AG08395 (cell line): Measurements from ENCODE around the gene ENTPD6.
"Not testable (repeated sequence)": the region's sequence is repeated elsewhere in the genome, so short reads cannot be mapped to it uniquely, and the experiment has no call there.

Experiments
- DNase-seq: peaks from one replicate; pipeline ENCODE4 v3.0.0; 2012; ENCODE audit warnings: mixed read lengths, low spot score

Gene ENTPD6

GRCh38 chr20:25223765-25224720, 28.5 kb downstream of the ENTPD6 start:
- no peak for DNase-seq

DNA sequence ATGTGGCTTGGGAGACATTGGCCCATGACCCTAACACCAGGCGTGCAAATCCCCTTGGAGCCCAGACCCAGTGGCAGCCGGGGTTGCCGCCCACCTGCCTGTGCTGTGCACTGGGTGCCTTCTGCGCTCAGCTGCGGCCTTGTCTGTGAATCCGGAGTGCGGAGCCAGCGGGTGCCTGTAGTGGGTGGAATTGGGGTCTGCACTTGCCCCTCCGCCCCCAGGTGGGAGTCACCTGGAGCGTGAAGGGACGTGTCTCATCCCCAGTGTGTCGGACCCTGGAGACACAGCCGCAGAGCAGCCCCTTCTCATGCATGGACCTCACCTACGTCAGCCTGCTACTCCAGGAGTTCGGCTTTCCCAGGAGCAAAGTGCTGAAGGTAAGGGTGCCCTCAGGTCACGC, 29.4 kb downstream of the ENTPD6 start:
- DNase-seq, result no peak

GRCh38 chr20:25225642-25226432, 30.3 kb downstream of the ENTPD6 start:
- DNase-seq, result no peak

DNA sequence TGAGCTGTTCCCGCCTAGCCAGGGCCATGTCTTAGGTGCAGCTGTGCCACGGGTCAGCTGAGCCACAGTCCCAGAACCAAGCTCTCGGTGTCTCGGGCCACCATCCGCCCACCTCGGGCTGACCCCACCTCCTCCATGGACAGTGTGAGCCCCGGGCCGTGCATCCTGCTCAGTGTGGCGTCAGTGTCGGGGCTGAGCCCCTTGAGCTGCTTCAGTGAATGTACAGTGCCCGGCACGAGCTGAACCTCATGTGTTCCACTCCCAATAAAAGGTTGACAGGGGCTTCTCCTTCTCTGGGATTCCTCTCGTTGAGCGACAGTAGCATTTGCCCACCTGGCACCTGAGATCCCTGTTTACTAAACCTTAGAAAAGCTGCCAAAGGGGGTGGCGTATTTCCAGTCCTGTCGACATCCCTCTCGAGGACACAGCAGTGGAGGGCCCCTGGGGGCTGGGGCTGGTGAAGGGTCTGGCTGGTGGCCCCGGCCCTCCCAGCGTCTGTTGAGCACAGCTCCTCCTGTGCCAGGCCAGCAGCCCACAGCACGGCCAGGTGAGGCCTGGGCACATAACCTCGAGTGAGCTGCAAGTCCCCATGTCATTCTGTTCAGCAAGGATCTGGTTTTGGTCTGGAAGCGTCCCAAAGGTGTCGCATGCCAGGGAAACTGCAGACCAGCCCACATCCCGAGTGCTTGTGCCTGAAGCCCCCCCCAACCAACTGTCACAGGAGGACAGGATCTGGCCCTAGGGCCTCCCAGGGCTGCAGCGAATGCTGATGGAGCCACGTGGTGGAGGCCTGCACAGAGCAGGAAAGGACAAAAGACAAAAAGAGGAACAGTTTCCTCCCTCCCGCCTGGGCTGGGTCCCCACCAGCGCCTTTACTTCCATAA, 31.2 kb downstream of the ENTPD6 start:
- DNase-seq, result no peak

DNA sequence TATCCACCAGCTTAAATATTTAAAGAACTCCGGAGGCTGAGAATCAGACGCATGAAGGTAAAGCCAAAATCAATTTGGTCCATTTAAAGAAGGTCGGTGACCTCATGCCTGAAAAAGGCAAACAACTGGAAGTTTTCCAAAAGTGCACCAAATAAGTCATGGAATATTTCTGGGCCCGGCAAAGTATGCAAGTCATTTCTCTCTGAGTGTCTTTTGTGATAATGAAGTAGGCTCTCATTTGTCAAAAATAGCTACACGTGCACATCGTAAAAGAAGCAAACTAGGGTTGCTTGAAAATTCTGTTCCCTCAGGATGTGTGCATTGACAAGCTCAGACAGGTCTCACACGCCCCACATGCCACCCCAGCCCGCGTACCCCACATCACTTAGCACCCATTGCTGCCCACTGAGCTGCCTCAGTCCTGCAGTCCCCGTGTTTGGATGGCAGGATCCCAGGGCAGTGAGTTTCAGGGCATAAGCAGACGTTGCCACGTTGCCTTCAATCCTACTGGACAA, 31.9 kb downstream of the ENTPD6 start:
- DNase-seq, result peak; percentile 71

DNA sequence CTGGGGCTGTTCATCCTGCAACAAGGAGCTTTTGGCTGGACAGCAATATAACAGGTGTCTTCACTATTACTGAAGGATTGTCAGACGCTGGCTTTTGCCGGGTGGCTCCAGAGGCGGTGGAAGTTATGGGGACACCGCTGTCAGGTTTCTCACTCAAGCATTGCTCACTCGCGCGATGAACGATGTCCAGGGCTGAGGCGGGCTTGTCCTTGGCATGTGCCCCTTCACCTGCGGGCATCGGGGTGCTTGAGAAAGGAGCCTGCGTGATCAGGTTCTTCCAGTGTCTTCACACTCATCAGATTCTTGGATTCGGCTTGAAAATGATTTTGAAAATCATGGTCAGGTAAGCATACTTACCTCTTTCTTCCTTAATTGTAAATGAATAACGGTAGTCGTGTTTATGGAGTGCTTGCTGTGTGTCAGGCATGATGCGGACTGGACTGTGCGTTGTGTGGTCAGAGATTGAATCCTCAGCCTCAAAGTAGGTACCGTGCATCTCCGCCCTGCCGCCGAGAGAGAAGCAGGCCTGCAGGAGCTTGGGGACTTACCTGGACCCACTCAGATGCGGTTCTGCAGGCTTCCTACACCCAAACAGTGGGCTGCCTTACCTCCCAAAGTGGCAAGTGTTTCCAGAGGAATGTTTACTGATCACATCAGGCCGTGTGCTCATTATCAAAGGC, 34.1 kb downstream of the ENTPD6 start:
- no peak for DNase-seq

DNA sequence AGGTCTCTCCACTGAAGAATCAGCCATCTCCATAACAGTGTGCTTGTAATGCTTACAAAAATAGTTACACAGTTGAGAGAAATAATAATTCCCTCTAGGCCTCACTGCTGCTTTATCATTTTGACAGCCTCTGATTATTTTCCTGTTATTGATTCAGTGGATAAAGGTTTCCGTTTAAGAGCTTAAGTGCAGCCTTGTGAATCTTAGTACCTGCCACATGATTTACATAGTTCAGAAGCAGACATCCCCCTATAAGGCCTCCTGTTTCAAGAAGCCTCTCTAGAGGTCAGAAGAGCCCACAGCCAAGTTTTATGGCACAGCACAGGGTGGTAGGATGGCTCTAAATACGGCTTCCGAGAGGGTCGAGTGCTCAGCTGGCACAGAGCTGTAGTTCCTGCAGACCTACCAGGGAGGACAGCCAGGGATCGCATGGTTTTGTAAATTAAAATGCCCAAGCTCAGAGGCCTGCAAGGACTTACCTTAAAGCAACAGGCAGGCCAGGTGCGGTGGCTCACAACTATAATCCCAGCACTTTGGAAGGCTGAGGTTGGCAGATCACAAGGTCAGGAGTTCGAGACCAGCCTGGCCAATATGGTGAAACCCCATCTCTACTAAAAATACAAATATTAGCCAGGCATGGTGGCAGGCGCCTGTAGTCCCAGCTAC, 34.8 kb downstream of the ENTPD6 start:
- no peak for DNase-seq

- peak; percentile 25 for DNase-seq
Observed at GRCh38 chr20:25233016-25233772, 37.7 kb downstream of the ENTPD6 start.

DNA sequence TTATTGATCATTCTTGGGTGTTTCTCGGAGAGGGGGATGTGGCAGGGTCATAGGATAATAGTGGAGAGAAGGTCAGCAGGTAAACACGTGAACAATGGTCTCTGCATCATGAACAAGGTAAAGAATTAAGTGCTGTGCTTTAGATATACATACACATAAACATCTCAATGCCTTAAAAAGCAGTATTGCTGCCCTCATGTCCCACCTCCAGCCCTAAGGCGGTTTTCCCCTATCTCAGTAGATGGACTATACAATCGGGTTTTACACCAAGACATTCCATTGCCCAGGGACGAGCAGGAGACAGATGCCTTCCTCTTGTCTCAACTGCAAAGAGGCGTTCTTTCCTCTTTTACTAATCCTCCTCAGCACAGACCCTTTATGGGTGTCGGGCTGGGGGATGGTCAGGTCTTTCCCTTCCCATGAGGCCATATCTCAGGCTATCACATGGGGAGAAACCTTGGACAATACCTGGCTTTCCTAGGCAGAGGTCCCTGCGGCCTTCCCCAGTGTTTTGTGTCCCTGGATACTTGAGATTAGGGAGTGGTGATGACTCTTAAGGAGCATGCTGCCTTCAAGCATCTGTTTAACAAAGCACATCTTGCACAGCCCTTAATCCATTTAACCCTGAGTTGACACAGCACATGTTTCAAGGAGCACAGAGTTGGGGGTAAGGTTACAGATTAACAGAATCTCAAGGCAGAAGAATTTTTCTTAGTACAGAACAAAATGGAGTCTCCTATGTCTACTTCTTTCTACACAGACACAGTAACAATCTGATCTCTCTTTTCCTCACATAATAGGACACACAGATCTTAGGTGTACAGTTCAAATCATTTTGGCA, 38.7 kb downstream of the ENTPD6 start:
- not testable (repeated sequence) for DNase-seq

- no peak for DNase-seq
Observed at GRCh38 chr20:25236450-25237304, 41.2 kb downstream of the ENTPD6 start.

DNA sequence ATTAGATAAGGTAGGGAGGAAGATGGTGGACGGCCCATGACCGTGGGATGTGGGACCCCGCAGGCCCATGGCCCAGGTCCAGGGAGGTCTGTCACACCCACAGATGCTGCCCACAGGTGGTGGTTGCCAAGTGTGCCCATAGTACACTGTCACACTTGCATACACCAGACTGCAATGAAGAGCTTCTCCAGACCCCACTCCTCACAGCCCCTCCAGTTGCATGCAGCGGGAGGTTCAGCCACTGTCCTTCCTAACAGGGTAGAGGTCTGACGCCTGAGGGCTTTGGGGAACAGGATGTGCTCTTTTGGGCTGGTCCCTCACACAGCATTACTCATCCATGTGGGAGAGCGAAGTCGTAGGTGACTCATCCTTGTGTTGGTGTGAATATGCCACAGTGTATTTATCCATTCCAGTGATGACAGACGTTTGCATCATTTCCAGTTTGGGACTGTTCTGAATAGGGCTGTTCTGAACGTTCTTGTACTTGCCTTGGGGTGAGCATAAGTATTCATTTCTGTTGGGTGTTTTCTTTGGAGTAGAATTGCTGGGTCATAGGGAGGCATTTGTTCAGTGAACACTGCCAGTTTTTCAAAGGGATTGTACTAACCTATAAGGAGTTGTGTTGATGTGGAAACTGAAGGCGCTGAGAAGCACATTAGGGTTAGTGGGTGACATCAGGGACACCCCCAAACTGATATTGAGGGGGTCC, 42.3 kb downstream of the ENTPD6 start:
- DNase-seq, result peak; percentile 97

GRCh38 chr20:25238319-25239037, 43.0 kb downstream of the ENTPD6 start:
- peak; percentile 33 for DNase-seq

DNA sequence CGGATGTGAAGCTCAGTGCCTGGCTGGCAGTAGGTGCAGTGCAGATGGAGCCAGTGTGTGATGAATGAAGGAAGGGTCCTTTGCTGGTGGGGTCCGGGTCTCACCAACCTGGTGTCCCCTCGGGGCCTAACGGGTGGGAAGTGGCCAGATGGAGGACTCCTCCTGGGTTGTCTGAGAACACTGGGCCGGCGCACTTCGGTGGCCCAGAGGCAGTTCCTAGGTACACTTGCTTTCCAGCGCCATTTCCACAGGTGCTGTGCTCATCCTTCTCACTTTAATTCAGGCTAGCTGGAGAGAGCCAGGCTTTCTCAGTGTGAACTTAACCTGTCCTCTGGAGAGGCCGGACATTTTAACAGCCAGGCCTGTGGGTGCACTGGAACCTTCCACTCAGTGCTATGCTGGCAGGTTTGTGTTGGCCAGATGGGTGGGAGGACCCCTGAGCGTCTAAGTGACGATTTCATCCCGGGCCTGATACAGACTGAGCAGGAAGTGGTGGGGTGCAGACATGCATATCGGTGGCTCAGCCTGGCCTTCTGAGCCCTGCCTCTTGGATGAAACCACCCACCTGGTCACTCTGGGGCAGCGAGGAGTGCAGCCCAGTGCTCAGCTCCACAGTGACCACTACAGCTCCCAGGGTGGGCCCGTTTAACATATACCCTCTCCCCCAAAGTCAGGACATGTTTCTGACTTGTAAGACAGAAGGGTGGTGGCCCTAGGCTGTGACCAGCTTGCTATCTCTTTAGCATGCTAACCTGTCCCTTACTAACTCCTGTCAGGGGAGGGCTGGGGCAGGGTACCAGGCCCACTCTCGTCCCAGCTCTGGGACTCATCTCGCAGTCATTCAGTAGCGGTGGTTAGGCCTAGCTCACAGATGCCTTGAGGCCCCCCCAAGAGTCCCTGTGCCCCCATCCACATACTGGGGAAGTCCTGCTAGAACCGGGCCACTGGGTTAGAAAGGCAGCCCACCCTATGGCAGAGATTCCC, 44.2 kb downstream of the ENTPD6 start:
- no peak for DNase-seq

DNA sequence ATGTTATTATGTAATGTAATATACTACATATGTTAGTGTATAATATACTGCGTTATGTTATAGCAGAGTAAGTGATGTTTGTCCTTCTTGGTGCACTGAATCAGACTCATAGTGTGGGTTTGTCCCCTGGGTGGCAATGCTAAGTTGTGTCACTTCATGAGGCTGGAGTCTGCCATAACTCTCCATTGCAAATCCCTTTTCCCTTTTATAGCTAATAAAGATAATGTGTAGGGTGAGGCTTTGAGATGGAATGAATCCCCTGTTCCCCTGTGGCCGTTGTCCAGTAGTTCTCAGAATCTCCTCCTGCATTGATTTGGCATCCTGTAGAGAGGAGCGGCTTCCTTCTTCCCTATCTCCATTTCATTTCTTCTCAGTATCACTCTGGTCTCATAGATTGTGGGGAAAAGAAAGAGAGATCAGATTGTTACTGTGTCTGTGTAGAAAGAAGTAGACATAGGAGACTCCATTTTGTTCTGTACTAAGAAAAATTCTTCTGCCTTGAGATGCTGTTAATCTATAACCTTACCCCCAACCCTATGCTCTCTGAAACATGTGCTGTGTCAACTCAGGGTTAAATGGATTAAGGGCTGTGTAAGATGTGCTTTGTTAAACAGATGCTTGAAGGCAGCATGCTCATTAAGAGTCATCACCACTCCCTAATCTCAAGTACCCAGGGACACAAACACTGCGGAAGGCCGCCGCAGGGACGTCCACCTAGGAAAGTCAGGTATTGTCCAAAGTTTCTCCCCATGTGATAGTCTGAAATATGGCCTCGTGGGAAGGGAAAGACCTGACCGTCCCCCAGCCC, 45.5 kb downstream of the ENTPD6 start:
- DNase-seq, result not testable (repeated sequence)

DNA sequence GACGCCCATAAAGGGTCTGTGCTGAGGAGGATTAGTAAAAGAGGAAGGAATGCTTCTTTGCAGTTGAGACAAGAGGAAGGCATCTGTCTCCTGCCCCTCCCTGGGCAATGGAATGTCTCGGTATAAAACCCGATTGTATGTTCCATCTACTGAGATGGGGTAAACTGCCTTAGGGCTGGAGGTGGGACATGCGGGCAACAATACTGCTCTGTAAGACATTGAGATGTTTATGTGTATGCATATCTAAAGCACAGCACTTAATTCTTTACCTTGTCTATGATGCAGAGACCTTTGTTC, 46.1 kb downstream of the ENTPD6 start:
- DNase-seq, result not testable (repeated sequence)
